Activated T-cell treated with anti-CD3 and anti-CD28 coated beads, Interleukin-2, amount 50 U/mL, for 4 hours (primary cell): Measurements from ENCODE around the gene ZSCAN5C. TPM values are rescaled to one million over a fixed set of nuclear protein-coding genes. Genes with fewer than 3 reads are reported as not detected.
"Not testable (repeated sequence)": the region's sequence is repeated elsewhere in the genome, so short reads cannot be mapped to it uniquely, and the experiment has no call there.

Source experiments
- ATAC-seq, 2 donors: fragments of 200-7000 bp; cut with Tn5 transposase; one replicate each; pipeline ENCODE4 v1.10.0; 2021
- DNase-seq: peaks from one replicate; pipeline ENCODE4 v3.0.0-alpha.2; 2020
- H3K27me3 Mint-ChIP-seq: one replicate; pipeline ENCODE4 v1.8.0; 2021; ENCODE audit warnings: low read depth, mixed read lengths
- H3K36me3 Mint-ChIP-seq: one replicate; pipeline ENCODE4 v1.8.0; 2022; ENCODE audit warnings: mixed read lengths; ENCODE audit not compliant: insufficient read depth
- H3K4me1 Mint-ChIP-seq: one replicate; pipeline ENCODE4 v1.8.0; 2021; ENCODE audit warnings: low read depth, mixed read lengths
- H3K4me3 Mint-ChIP-seq: one replicate; pipeline ENCODE4 v1.8.0; 2021; ENCODE audit warnings: mild to moderate bottlenecking, moderate library complexity, mixed read lengths
- H3K9me3 Mint-ChIP-seq: one replicate; pipeline ENCODE4 v1.8.0; 2021; ENCODE audit warnings: mixed read lengths
- total RNA-seq, 3 donors: library from RNA; stranded (reverse); gene quantifications; one replicate each; pipeline ENCODE4 v1.2.1, GENCODE V29; 2021

Gene ZSCAN5C
- total RNA-seq, 3 donors from 2014 or later = not detected

GRCh38 chr19:56174550-56174949 lies 27.5 kb upstream of the ZSCAN5C start:
- ATAC-seq (no peak), DNase-seq (no peak)
- Mint-ChIP-seq H3K9me3 (no peaks in the 10 kb centered on the region), H3K36me3 (no peaks in the 10 kb centered on the region), H3K4me1 (peaks cover 3% of the 10 kb centered on the region), H3K4me3 (no peak overlapping the region), H3K27me3 (peaks cover 4% of the 10 kb centered on the region)

- not testable (repeated sequence) for DNase-seq, ATAC-seq, H3K36me3 Mint-ChIP-seq, H3K9me3 Mint-ChIP-seq, H3K4me1 Mint-ChIP-seq, H3K27me3 Mint-ChIP-seq, H3K4me3 Mint-ChIP-seq
Measured at GRCh38 chr19:56175861-56176307, 26.2 kb upstream of the ZSCAN5C start, which contains the start of gene GALP. Gene GALP, plus strand, starts transcription at chr19:56176008. Its CDS starts 1,101 bp downstream, at chr19:56177109.

GRCh38 chr19:56176310-56176709 lies 25.8 kb upstream of the ZSCAN5C start:
- not testable (repeated sequence) for H3K9me3 Mint-ChIP-seq, ATAC-seq, H3K4me1 Mint-ChIP-seq, H3K4me3 Mint-ChIP-seq, H3K36me3 Mint-ChIP-seq, DNase-seq, H3K27me3 Mint-ChIP-seq

- ATAC-seq (no peak), DNase-seq (no peak)
- Mint-ChIP-seq H3K27me3 (peaks cover 2% of the 10 kb centered on the region), H3K9me3 (no peaks in the 10 kb centered on the region), H3K4me3 (no peak overlapping the region), H3K4me1 (no peaks in the 10 kb centered on the region), H3K36me3 (no peaks in the 10 kb centered on the region)
Measured at GRCh38 chr19:56176881-56177280, 25.2 kb upstream of the ZSCAN5C start.

GRCh38 chr19:56177564-56178243 lies 24.4 kb upstream of the ZSCAN5C start:
- H3K36me3 Mint-ChIP-seq = no peaks in the 10 kb centered on the region
- H3K9me3 Mint-ChIP-seq = no peaks in the 10 kb centered on the region
- no peak overlapping the region for H3K4me3 Mint-ChIP-seq
- ATAC-seq = no peak
- no peaks in the 10 kb centered on the region for H3K4me1 Mint-ChIP-seq
- no peak for DNase-seq
- H3K27me3 Mint-ChIP-seq = peaks cover 2% of the 10 kb centered on the region

GRCh38 chr19:56189785-56190184 lies 12.3 kb upstream of the ZSCAN5C start:
- Mint-ChIP-seq H3K36me3 (no peaks in the 10 kb centered on the region), H3K4me3 (no peak overlapping the region), H3K4me1 (peaks cover 2% of the 10 kb centered on the region), H3K9me3 (no peaks in the 10 kb centered on the region), H3K27me3 (peaks cover 15% of the 10 kb centered on the region)
- no peak for DNase-seq
- no peak for ATAC-seq

- Mint-ChIP-seq H3K36me3 (no peaks in the 10 kb centered on the region), H3K4me3 (no peak overlapping the region), H3K9me3 (no peaks in the 10 kb centered on the region), H3K27me3 (peaks cover 12% of the 10 kb centered on the region), H3K4me1 (no peaks in the 10 kb centered on the region)
- DNase-seq (no peak), ATAC-seq (no peak)
Measured at GRCh38 chr19:56191115-56191514, 11.0 kb upstream of the ZSCAN5C start.

GRCh38 chr19:56191711-56192110 lies 10.4 kb upstream of the ZSCAN5C start:
- H3K4me1 Mint-ChIP-seq = no peaks in the 10 kb centered on the region
- no peak for ATAC-seq
- peaks cover 11% of the 10 kb centered on the region for H3K27me3 Mint-ChIP-seq
- no peaks in the 10 kb centered on the region for H3K9me3 Mint-ChIP-seq
- H3K36me3 Mint-ChIP-seq = no peaks in the 10 kb centered on the region
- DNase-seq = no peak
- H3K4me3 Mint-ChIP-seq = no peak overlapping the region

- ATAC-seq = no peak
- no peak for DNase-seq
- peaks cover 8% of the 10 kb centered on the region for H3K27me3 Mint-ChIP-seq
- H3K4me1 Mint-ChIP-seq = no peaks in the 10 kb centered on the region
- H3K4me3 Mint-ChIP-seq = no peak overlapping the region
- H3K36me3 Mint-ChIP-seq = no peaks in the 10 kb centered on the region
- no peaks in the 10 kb centered on the region for H3K9me3 Mint-ChIP-seq
Measured at GRCh38 chr19:56193981-56194640, 8.0 kb upstream of the ZSCAN5C start.

GRCh38 chr19:56197646-56198045 lies 4.4 kb upstream of the ZSCAN5C start, which contains the start of gene ZSCAN5B:
Gene ZSCAN5B, minus strand, starts transcription at chr19:56197783. Its CDS starts 4,731 bp downstream, at chr19:56193052.
- H3K4me1 Mint-ChIP-seq, DNase-seq, H3K4me3 Mint-ChIP-seq, H3K9me3 Mint-ChIP-seq, ATAC-seq, H3K36me3 Mint-ChIP-seq: not testable (repeated sequence)
- peaks cover 11% of the 10 kb centered on the region for H3K27me3 Mint-ChIP-seq

GRCh38 chr19:56199687-56200086 lies 2.4 kb upstream of the ZSCAN5C start:
- Mint-ChIP-seq H3K9me3 (no peaks in the 10 kb centered on the region), H3K27me3 (peaks cover 6% of the 10 kb centered on the region), H3K4me1 (no peaks in the 10 kb centered on the region), H3K36me3 (no peaks in the 10 kb centered on the region), H3K4me3 (no peak overlapping the region)
- ATAC-seq (no peak), DNase-seq (no peak)

GRCh38 chr19:56207581-56207980 lies 5.5 kb downstream of the ZSCAN5C start:
- H3K27me3 Mint-ChIP-seq = peaks cover 11% of the 10 kb centered on the region
- H3K4me3 Mint-ChIP-seq, H3K4me1 Mint-ChIP-seq, DNase-seq, H3K36me3 Mint-ChIP-seq, H3K9me3 Mint-ChIP-seq, ATAC-seq: not testable (repeated sequence)

- DNase-seq (no peak), ATAC-seq (no peak)
- Mint-ChIP-seq H3K4me3 (no peak overlapping the region), H3K4me1 (no peaks in the 10 kb centered on the region), H3K36me3 (no peaks in the 10 kb centered on the region), H3K27me3 (peaks cover 17% of the 10 kb centered on the region), H3K9me3 (no peaks in the 10 kb centered on the region)
Measured at GRCh38 chr19:56209091-56209490, 7.0 kb downstream of the ZSCAN5C start.

- peaks cover 26% of the 10 kb centered on the region for H3K27me3 Mint-ChIP-seq
- H3K4me3 Mint-ChIP-seq, H3K9me3 Mint-ChIP-seq, H3K36me3 Mint-ChIP-seq, ATAC-seq, H3K4me1 Mint-ChIP-seq, DNase-seq: not testable (repeated sequence)
Measured at GRCh38 chr19:56210036-56210435, 8.0 kb downstream of the ZSCAN5C start.

GRCh38 chr19:56211718-56212117 lies 9.6 kb downstream of the ZSCAN5C start:
- DNase-seq (no peak), ATAC-seq (no peak)
- H3K27me3 Mint-ChIP-seq = peaks cover 31% of the 10 kb centered on the region
- H3K4me3 Mint-ChIP-seq = no peak overlapping the region
- no peaks in the 10 kb centered on the region for H3K4me1 Mint-ChIP-seq
- H3K36me3 Mint-ChIP-seq = no peaks in the 10 kb centered on the region
- no peaks in the 10 kb centered on the region for H3K9me3 Mint-ChIP-seq
